GM12872 (cell line): ENCODE measurements around the gene GNAZ.

ENCODE experiments used
- CTCF ChIP-seq: IDR thresholded peaks from 3 replicates; pipeline ENCODE4 v1.5.1; 2011; ENCODE audit warnings: low read depth, mild to moderate bottlenecking, low read length, moderate library complexity; ENCODE audit not compliant: insufficient read depth

Gene GNAZ

GRCh38 chr22:23095733-23096342, 25.5 kb downstream of the GNAZ start:
- TF ChIP-seq CTCF: no peak

- no peak for TF ChIP-seq CTCF
These were observed 27.3 kb downstream of the GNAZ start for GRCh38 chr22:23097412-23098229.

- TF ChIP-seq CTCF: no peak
These were observed 27.9 kb downstream of the GNAZ start for GRCh38 chr22:23098230-23098705.

GRCh38 chr22:23098718-23099530, 28.6 kb downstream of the GNAZ start:
- TF ChIP-seq CTCF: no peak

GRCh38 chr22:23099531-23099804, 29.1 kb downstream of the GNAZ start:
- no peak for TF ChIP-seq CTCF

GRCh38 chr22:23100124-23100801, 29.9 kb downstream of the GNAZ start:
- TF ChIP-seq CTCF: no peak

- no peak for TF ChIP-seq CTCF
These were observed 31.2 kb downstream of the GNAZ start for GRCh38 chr22:23101524-23101923.
